ENCODE data around the gene TTC3.

TTC3 gene

GRCh38 chr21:37204580-37204979 lies 131.5 kb downstream of the TTC3 start:
- TF ChIP-seq CTCF (IDR thresholded peaks at IDR 0.05; ENCODE audit: low read depth, low read length), result no peak
- no peak for DNase-seq (ENCODE audit: extremely low read depth, low read depth)

- no peak for DNase-seq (ENCODE audit: extremely low read depth, low read depth)
- no peak for TF ChIP-seq CTCF (IDR thresholded peaks at IDR 0.05; ENCODE audit: low read depth, low read length)
These were observed 133.4 kb downstream of the TTC3 start for GRCh38 chr21:37206496-37206895.

- TF ChIP-seq CTCF (IDR thresholded peaks at IDR 0.05; ENCODE audit: low read depth, low read length), result no peak
- no peak for DNase-seq (ENCODE audit: extremely low read depth, low read depth)
These were observed 134.5 kb downstream of the TTC3 start for GRCh38 chr21:37207441-37208009.

GRCh38 chr21:37208056-37208721 lies 135.1 kb downstream of the TTC3 start:
- no peak for DNase-seq (ENCODE audit: extremely low read depth, low read depth)
- no peak for TF ChIP-seq CTCF (IDR thresholded peaks at IDR 0.05; ENCODE audit: low read depth, low read length)

GRCh38 chr21:37208741-37209225 lies 135.7 kb downstream of the TTC3 start:
- TF ChIP-seq CTCF (IDR thresholded peaks at IDR 0.05; ENCODE audit: low read depth, low read length), result no peak
- DNase-seq (ENCODE audit: extremely low read depth, low read depth), result no peak

GRCh38 chr21:37210130-37210529 lies 137.1 kb downstream of the TTC3 start:
- no peak for DNase-seq (ENCODE audit: extremely low read depth, low read depth)
- no peak for TF ChIP-seq CTCF (IDR thresholded peaks at IDR 0.05; ENCODE audit: low read depth, low read length)

GRCh38 chr21:37210799-37211198 lies 137.7 kb downstream of the TTC3 start:
- TF ChIP-seq CTCF (IDR thresholded peaks at IDR 0.05; ENCODE audit: low read depth, low read length), result no peak

More at GRCh38 chr21:37210799-37211198, 137.7 kb downstream of the TTC3 start:
- no peak for DNase-seq (ENCODE audit: extremely low read depth, low read depth)

Data from AG09319 (cell line).